ENCODE results near the gene WDR5.

WDR5 gene

GRCh38 chr9:134132208-134132870, 3.5 kb upstream of the WDR5 start:
- no peak for DNase-seq

DNA sequence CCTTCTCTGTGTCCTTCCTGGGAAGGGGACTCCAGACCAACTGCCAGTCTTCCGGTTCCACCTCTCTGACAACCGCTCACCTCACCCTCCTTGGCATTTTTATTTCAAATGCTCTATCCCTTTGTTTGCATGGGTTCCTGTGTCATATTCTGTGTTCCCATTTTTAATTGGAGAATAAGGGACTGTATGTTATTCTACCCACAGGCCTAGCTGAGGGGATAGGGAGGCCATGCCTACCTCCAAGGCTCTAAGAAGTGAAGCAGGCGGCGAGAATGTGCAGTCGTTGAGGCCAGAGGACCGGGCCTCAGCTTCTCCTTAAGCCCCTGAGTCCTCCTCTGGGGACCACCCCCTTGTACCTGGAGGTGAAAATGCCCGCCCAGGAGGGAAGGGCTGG, 936 bp upstream of the WDR5 start:
- no peak for DNase-seq

- DNase-seq: no peak
Observed at GRCh38 chr9:134136118-134136995, 475 bp downstream of the WDR5 start.

DNA sequence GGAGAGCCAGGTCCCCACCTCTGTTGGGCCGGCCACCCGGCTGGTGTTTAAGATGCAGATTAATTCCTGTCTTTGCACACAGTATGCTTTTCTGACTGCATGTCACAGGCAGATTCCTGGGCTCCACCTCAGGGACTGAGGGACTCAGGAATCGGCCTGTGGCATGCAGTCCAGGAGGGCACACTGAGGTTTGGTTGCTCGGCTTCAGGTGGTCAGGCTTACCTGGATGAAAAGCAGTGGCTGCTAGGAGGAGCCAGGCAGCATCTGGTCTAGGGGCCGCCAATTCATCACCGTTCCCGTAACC, 1.1 kb downstream of the WDR5 start:
- DNase-seq: no peak

- DNase-seq: no peak
Observed at GRCh38 chr9:134138292-134138691, 2.4 kb downstream of the WDR5 start.

- DNase-seq: no peak
Observed at GRCh38 chr9:134139081-134139480, 3.2 kb downstream of the WDR5 start.

DNA sequence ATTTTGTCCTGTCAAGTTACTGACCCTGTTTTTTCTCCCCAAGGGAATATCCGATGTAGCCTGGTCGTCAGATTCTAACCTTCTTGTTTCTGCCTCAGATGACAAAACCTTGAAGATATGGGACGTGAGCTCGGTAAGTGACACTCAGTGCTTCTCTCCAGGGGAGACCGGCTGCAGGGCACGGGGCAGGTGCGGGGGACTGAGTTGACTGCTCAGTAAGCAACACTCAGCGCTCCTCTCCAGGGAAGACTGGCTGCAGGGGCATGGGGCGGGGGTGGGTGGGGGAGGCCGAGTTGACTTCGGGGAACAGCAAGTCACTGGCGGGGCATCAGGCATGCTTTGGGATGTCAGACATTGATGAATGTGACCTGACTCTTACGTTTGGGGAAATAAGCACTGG, 6.0 kb downstream of the WDR5 start:
- no peak for DNase-seq

GRCh38 chr9:134144801-134145200, 8.9 kb downstream of the WDR5 start:
- no peak for DNase-seq

- no peak for DNase-seq
Observed at GRCh38 chr9:134145262-134145661, 9.4 kb downstream of the WDR5 start.

DNA sequence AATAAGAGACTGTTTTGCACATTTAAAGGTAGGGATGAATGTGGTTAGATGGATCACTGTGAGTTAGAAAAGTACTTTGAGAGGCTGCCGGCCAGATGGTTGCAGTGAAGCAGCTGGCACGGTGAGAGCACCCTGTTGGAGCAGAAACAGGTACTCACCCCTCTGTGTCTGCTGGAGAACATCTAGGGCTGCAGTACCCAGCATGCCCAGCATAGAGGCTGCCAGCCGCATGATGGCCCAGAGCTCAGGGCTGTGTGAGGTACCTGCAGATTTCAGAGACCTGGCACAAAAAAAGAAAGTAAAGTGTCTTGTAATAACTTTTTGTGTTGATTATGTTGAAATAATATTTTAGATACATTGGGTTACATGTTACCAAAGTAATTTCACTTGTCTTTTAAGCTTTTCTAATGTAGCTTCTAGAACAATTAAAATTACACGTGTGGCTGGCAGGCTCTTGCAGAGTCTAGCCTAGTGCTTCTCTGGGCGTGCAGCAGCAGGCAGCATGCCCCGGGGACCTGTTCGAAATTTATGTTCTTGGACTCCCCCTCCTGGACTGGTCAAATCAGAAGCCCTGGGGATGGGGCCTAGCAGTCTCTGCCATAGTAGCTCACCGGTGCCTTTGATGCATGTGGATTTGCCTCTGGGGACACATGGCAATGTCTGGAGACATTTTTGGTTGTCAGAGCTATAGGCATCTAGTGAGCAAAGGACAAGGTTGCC, 11.1 kb downstream of the WDR5 start:
- DNase-seq: no peak

DNA sequence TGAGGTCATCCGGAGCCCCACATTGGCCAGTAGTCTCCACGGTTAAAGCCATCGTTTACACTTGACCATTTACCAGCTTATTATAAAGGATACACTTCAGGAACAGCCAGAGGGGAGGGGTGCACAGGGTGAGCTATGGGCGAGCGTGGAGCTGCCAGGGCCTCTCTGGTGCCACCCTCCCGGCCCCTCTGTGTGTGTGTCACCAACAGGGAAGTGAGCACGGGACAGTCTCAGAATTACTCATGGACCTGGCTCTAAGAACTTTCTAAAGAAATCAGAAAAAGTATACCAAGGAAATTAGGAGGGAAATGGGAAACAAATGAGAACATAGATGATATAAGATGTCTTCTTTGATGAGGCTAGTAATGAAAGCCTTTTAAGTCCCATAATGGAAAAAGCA, 13.5 kb downstream of the WDR5 start:
- DNase-seq: no peak

DNA sequence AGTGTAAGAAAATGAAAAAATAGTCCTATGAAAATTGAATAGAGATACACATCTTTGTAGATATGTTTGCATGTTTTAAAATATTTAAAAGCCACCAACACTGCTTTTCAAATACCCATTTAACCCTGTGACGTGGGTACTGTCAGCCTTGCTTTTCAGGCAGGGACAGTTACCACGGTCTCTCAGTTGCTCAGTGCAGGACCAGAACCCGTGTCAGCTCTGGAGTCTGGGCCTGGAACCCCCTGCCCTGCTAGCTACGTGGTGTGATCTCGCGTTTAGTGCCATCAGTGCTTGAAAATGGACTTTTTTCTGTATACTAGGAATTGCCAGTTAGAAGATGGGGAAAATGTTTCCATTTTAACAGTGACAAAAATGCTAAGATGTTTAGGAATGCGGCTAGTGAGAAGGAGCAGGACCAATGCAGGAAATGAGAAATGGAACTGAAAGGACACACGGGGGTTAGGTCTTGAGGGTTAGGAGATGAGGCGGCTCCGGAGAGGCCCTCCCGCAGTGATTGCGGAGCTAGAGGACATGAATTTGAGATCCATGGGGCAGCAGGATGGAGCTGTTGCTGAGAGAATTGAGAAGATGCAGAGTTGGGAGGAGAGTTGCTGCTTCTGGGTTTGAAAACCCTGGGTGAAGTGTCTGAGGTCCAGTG, 14.8 kb downstream of the WDR5 start:
- DNase-seq: no peak

- no peak for DNase-seq
Observed at GRCh38 chr9:134152022-134152448, 16.2 kb downstream of the WDR5 start.

DNA sequence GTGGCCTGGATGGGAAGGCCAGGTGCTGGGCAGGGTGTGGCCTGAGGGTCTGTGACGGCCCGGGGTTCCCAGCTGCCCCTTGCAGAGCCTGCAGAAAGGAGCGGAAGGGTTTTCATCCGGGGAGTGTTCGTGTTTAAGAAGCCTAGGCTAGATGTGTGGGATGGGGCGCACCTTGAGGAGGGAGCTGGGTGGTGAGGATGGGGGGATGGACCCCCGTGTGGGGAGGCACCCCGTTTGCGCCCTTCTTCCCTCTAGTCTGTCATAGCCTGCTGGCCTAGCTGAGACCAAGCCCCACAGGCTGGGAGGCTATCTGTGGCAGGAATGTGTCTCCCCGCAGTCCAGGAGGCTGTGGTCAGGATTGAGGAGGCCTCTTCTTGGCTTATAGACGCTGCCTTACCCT, 16.6 kb downstream of the WDR5 start:
- no peak for DNase-seq

- no peak for DNase-seq
Observed at GRCh38 chr9:134153450-134153849, 17.6 kb downstream of the WDR5 start.

DNA sequence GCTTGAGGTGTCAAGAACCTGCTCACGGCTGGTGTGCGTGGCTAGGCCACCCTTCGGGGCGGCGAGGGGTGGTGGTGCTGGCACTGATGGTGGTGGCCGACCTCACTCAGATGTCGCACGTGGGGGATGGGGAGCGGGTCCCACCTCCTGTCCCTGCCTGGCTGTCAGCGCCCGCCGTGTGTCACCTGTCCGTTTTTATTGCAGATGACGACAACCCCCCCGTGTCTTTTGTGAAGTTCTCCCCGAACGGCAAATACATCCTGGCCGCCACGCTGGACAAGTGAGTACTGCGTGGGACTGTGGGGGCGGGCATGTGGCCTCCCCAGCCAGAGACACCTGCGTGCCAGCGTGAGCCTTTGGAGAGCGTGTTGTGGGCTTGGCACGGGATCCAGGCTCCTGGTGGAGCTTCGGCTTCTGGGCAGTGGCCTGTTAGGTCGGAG, 18.4 kb downstream of the WDR5 start:
- DNase-seq: no peak

DNA sequence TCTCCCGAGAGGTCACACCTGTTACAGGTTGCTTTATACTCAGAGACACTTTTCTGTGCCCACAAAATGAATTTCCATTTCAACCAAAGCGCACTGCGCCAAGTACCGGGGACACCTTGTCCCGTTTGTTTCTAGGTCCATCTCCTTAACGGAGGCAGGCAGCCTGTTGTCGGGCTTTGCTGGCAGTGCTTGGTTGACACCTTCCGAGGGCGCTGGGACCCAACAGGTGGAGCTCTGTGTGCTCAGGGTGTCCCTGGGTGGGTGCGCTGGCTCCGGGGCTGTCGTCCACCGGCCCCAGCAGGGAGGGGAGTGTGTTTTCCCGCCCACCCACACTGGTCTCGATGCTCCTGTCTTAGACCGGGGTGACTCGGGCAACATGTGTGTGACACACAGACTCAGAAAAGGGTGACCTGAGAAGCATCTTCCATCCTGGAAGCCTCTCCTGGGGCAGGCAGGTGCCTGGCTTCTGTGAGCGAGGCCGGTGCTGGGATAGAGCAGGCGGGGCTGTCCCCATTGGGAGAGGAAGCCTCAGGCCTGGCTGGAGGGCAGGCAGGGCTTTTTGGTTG, 20.0 kb downstream of the WDR5 start:
- no peak for DNase-seq

DNA sequence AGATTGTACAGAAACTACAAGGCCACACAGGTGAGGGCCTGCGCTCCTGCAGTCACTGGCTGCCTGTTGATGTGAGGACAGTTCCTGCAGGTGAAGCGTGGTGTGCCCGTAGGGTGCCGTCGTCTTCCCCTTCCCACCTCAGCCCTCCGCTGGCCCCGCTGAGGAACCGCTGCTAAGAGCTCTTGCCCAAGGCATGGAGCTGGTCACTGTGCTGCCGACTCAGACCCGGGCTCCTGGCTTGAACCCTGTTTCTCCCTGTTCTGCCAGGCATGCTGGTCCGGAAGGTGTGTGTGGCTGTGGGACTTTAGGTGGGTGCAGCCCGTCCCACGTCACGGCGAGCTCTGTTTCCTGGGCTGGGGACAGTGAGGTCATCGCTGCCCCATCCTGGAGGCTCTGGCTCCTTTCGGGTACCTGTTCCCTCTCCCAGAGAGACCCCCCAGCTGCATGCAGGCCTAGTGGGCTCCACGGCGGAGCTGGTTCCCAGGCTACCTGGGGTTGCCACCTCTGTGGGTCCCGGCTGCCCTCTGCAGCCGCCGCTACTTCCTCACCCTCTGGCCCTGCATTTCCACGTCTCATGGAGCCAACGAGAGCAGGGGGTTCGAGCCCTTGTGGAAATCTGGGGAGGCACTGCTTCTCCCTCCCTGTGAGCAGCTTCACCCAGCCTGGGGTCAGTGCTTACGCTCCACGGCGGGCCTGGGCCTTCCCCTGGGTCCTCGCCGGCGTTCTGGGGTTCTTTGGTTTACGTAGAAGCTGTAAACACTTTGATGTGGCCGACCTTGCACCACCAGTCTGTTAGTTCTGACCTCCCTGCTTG, 20.9 kb downstream of the WDR5 start:
- no peak for DNase-seq

DNA sequence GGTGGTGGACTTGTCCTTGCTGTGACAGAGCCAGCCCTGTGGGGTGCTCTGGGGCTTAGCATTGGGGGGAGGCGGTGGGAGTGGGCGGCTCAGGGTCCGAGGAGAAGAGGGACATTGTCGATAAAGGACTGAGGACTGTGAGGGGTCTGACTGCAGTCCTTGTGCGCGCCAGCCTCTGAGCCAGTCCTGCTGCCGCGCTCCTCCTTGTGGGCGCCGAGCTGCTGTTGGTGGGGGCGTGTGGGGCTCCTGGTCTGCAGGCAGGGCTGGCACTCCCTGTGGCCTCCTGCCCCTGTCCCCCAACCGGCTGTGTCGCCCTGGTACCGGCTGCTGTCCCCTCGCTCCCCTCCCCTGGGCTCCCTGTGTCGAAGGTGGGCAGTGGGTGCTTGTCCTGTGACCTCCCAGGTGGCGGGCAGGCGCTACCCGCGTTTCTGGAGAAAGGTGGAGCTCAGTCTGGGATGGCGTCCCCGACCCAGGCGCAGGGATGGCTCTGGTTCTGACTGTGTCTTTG, 21.6 kb downstream of the WDR5 start:
- no peak for DNase-seq

DNA sequence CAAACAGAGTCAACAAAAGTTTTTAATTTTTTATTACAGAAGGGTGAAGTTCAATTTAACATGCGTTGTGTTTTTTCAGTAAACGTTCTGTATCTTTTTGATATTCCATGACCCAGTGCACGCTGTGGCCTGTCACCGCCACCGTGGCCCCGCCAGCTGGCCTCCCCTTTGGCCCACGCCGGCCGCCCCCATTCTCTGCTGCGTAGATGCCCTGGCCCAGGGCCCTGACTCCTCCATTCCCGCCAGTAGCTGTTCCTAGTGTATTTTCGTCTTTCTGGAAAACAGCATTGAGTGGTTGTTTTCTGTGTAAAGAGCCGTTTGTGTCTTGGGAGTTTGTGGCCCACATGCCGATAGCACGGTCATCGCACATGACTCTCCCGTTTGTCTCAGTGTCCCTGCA, 22.4 kb downstream of the WDR5 start:
- no peak for DNase-seq

- no peak for DNase-seq
Observed at GRCh38 chr9:134158753-134159392, 23.0 kb downstream of the WDR5 start.

Data from GDM1 (cell line).